Measurements from ENCODE around the gene JPH3. TPM values are rescaled to one million over a fixed set of nuclear protein-coding genes. Genes with fewer than 3 reads are reported as not detected.

JPH3 gene
- total RNA-seq, 1 experiment from 2014 or later, result not detected

GRCh38 chr16:87652799-87653198 is 50.5 kb downstream of the JPH3 start:
- Histone ChIP-seq H3K4me3 (no peak overlapping the region), H3K4me2 (no peak overlapping the region), H3K9me2 (ENCODE audit: insufficient read depth) (no peaks in the 10 kb centered on the region), H3K4me1 (replicated peaks; ENCODE audit: insufficient read depth) (no peaks in the 10 kb centered on the region), H2AFZ (no peak overlapping the region), H4K20me1 (ENCODE audit: insufficient read depth) (no peaks in the 10 kb centered on the region), H3F3A (ENCODE audit: insufficient read depth, low read depth) (no peaks in the 10 kb centered on the region), H3K9me3 (ENCODE audit: insufficient read depth, low read depth) (no peaks in the 10 kb centered on the region), H3K27ac (no peak overlapping the region), H3K79me2 (ENCODE audit: low read depth) (no peaks in the 10 kb centered on the region), H3K36me3 (ENCODE audit: low read depth) (no peaks in the 10 kb centered on the region), H3K27me3 (ENCODE audit: insufficient read depth, low read depth) (peaks cover 72% of the 10 kb centered on the region)
- CTCF ChIA-PET, result no interaction called here
- DNase-seq, result no peak
- TF ChIP-seq EZH2 (IDR thresholded peaks at IDR 0.05; ENCODE audit: low read depth) (no peak), CTCF (conservative IDR thresholded peaks at IDR 0.05) (no peak)
- no TSS peak for BruUV-seq (replicated peaks)
- POLR2A ChIA-PET (ENCODE audit: unreplicated experiment), result no interaction called here
- intact Hi-C loops (cut with micrococcal nuclease; ENCODE audit: unreplicated experiment), result no loop called here

DNA sequence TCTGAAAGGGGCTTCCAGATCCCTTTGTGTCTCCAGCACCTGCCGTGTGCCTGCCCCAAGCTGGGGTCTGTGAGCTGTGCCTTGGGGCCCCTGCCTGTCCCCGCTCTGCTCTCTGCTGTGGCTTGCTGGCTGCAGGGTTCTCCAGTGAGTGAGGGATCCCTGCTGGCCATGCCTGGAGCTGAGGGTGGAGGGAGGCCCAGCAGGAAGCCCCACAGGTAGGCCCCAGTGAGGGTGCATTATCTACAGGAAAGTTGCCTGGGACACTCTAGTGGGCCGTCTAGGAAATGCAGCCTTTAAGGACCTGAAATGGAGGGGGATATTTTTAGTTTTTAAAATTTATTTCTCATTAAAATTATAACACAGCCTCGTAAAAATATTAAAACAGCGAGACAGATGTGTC is 50.9 kb downstream of the JPH3 start:
- H3K79me2 ChIP-seq (ENCODE audit: low read depth), result no peaks in the 10 kb centered on the region
- ChIA-PET CTCF (no interaction called here), POLR2A (ENCODE audit: unreplicated experiment) (no interaction called here)
- no TSS peak for BruUV-seq (replicated peaks)
- no peaks in the 10 kb centered on the region for H3K9me3 ChIP-seq (ENCODE audit: insufficient read depth, low read depth)
- intact Hi-C loops (cut with micrococcal nuclease; ENCODE audit: unreplicated experiment), result no loop called here
- H3F3A ChIP-seq (ENCODE audit: insufficient read depth, low read depth), result no peaks in the 10 kb centered on the region
- TF ChIP-seq CTCF (conservative IDR thresholded peaks at IDR 0.05) (peak; percentile 72; the same call in 1 of the 2 replicates), EZH2 (IDR thresholded peaks at IDR 0.05; ENCODE audit: low read depth) (no peak)
- H3K4me1 ChIP-seq (replicated peaks; ENCODE audit: insufficient read depth), result no peaks in the 10 kb centered on the region
- no peaks in the 10 kb centered on the region for H3K9me2 ChIP-seq (ENCODE audit: insufficient read depth)
- no peak overlapping the region for H2AFZ ChIP-seq
- H3K36me3 ChIP-seq (ENCODE audit: low read depth), result no peaks in the 10 kb centered on the region
- H3K4me3 ChIP-seq, result no peak overlapping the region
- H4K20me1 ChIP-seq (ENCODE audit: insufficient read depth), result no peaks in the 10 kb centered on the region
- no peak for DNase-seq
- H3K27me3 ChIP-seq (ENCODE audit: insufficient read depth, low read depth), result peaks cover 69% of the 10 kb centered on the region
- no peak overlapping the region for H3K27ac ChIP-seq
- no peak overlapping the region for H3K4me2 ChIP-seq

DNA sequence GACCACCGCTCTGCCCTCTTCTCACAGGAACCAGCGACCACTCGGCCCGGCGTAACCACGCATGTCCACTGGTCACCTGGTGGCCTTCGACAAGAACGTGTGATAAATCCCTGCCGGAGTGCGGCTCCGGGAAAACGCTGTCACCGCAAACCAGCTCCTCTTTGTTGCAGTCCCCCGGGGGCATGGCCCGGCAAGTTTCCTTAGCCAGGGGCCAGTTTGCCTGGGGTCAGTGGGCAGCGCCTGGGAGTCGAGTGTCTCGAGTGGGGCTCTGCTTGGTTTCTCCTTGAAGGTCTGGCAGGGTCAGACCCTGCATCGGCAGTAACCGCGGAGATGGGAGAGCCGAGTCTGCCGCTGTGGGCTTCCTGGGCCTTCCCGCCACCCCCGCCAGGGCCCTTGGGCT is 52.5 kb downstream of the JPH3 start:
- H3K4me1 ChIP-seq (replicated peaks; ENCODE audit: insufficient read depth), result no peaks in the 10 kb centered on the region
- H3K9me3 ChIP-seq (ENCODE audit: insufficient read depth, low read depth), result no peaks in the 10 kb centered on the region
- no peak overlapping the region for H3K4me2 ChIP-seq
- H3K79me2 ChIP-seq (ENCODE audit: low read depth), result no peaks in the 10 kb centered on the region
- no peaks in the 10 kb centered on the region for H4K20me1 ChIP-seq (ENCODE audit: insufficient read depth)
- intact Hi-C loops (cut with micrococcal nuclease; ENCODE audit: unreplicated experiment), result no loop called here
- CTCF ChIA-PET, result no interaction called here
- no peak overlapping the region for H3K4me3 ChIP-seq
- no peak for DNase-seq
- no peak overlapping the region for H2AFZ ChIP-seq
- BruUV-seq (replicated peaks), result no TSS peak
- H3F3A ChIP-seq (ENCODE audit: insufficient read depth, low read depth), result no peaks in the 10 kb centered on the region
- H3K27me3 ChIP-seq (ENCODE audit: insufficient read depth, low read depth), result peaks cover 69% of the 10 kb centered on the region
- no peaks in the 10 kb centered on the region for H3K36me3 ChIP-seq (ENCODE audit: low read depth)
- H3K27ac ChIP-seq, result no peak overlapping the region
- POLR2A ChIA-PET (ENCODE audit: unreplicated experiment), result no interaction called here
- no peak for TF ChIP-seq EZH2 (IDR thresholded peaks at IDR 0.05; ENCODE audit: low read depth)
- TF ChIP-seq CTCF (conservative IDR thresholded peaks at IDR 0.05), result no peak
- H3K9me2 ChIP-seq (ENCODE audit: insufficient read depth), result no peaks in the 10 kb centered on the region
